HepG2 (cell line): ENCODE measurements around the gene PRKN. TPM values are rescaled to one million over a fixed set of nuclear protein-coding genes. Genes with fewer than 3 reads are reported as not detected.
A peak's percentile ranks its signal among the peaks of the same experiment; 100 is the strongest.

Source experiments
- ATF7 ChIP-seq, 2 experiments: fragments of 450-650 bp in 1 of 2; sonication (generic) in 1 of 2; formaldehyde crosslinking in 1 of 2; IDR thresholded peaks; 2 replicates each; pipeline versions ENCODE4 v1.4.0 to v1.6.1; 2016 to 2020; ENCODE audit warnings: antibody characterized with exemption in 1 of 2, mild to moderate bottlenecking in 1 of 2, missing genetic modification reagents in 1 of 2
- FOXK2 ChIP-seq: fragments of 450-650 bp; IDR thresholded peaks from 2 replicates; pipeline ENCODE4 v1.6.1; 2016
- HHEX ChIP-seq: IDR thresholded peaks from 2 replicates; pipeline ENCODE4 v1.6.1; 2016; ENCODE audit warnings: control low read depth
- KLF15 ChIP-seq: sonication (generic); formaldehyde crosslinking; IDR thresholded peaks from 2 replicates; pipeline ENCODE4 v1.8.1; 2023; ENCODE audit warnings: borderline replicate concordance, mild to moderate bottlenecking, inconsistent platforms, missing genetic modification reagents, mixed read lengths
- KLF6 ChIP-seq: IDR thresholded peaks from 2 replicates; pipeline ENCODE4 v1.8.0; 2016; ENCODE audit warnings: missing biosample characterization, missing genetic modification reagents
- NFIB ChIP-seq: sonication (generic); formaldehyde crosslinking; IDR thresholded peaks from 2 replicates; pipeline ENCODE4 v1.9.0; 2021; ENCODE audit warnings: missing genetic modification reagents, mild to moderate bottlenecking, borderline replicate concordance
- RARA ChIP-seq: IDR thresholded peaks from 2 replicates; pipeline ENCODE4 v1.6.1; 2016; ENCODE audit warnings: missing genetic modification reagents, missing compliant biosample characterization
- RXRA ChIP-seq: sonication (generic); formaldehyde crosslinking; IDR thresholded peaks from 2 replicates; pipeline ENCODE4 v1.5.1; 2020; ENCODE audit warnings: missing genetic modification reagents
- SALL2 ChIP-seq: sonication (generic); formaldehyde crosslinking; IDR thresholded peaks from 2 replicates; pipeline ENCODE4 v1.8.1; 2023; ENCODE audit warnings: mild to moderate bottlenecking, missing genetic modification reagents, inconsistent platforms
- TERF1 ChIP-seq: sonication (generic); formaldehyde crosslinking; IDR thresholded peaks from 2 replicates; pipeline ENCODE4 v1.8.0; 2022; ENCODE audit warnings: mild to moderate bottlenecking, missing genetic modification reagents, moderate library complexity
- ZNF24 ChIP-seq: fragments of 450-650 bp; IDR thresholded peaks from 2 replicates; pipeline ENCODE4 v1.6.1; 2017; ENCODE audit warnings: antibody characterized with exemption, mild to moderate bottlenecking
- ZNF264 ChIP-seq: sonication (generic); formaldehyde crosslinking; IDR thresholded peaks from 2 replicates; pipeline ENCODE4 v1.4.0; 2020; ENCODE audit warnings: missing genetic modification reagents
- ZNF556 ChIP-seq: sonication (generic); formaldehyde crosslinking; IDR thresholded peaks from 2 replicates; pipeline ENCODE4 v1.4.0; 2020; ENCODE audit warnings: mild to moderate bottlenecking, missing genetic modification reagents, borderline replicate concordance
- ZNF577 ChIP-seq: sonication (generic); formaldehyde crosslinking; IDR thresholded peaks from 2 replicates; pipeline ENCODE4 v1.4.0; 2020; ENCODE audit warnings: mild to moderate bottlenecking, low read depth, missing genetic modification reagents, borderline replicate concordance
- ZNF598 ChIP-seq: sonication (generic); formaldehyde crosslinking; IDR thresholded peaks from 2 replicates; pipeline ENCODE4 v1.5.1; 2020; ENCODE audit warnings: mild to moderate bottlenecking, missing genetic modification reagents, borderline replicate concordance
- ZNF605 ChIP-seq: sonication (generic); formaldehyde crosslinking; IDR thresholded peaks from 2 replicates; pipeline ENCODE4 v1.8.0; 2022; ENCODE audit warnings: mild to moderate bottlenecking, missing genetic modification reagents
- ZNF672 ChIP-seq: sonication (generic); formaldehyde crosslinking; IDR thresholded peaks from 2 replicates; pipeline ENCODE4 v1.8.1; 2022; ENCODE audit warnings: missing genetic modification reagents
- ZNF788 ChIP-seq: sonication (generic); formaldehyde crosslinking; IDR thresholded peaks from 2 replicates; pipeline ENCODE4 v1.5.0; 2020; ENCODE audit warnings: mild to moderate bottlenecking, missing genetic modification reagents, borderline replicate concordance
- ZSCAN21 ChIP-seq: sonication (generic); formaldehyde crosslinking; IDR thresholded peaks from 2 replicates; pipeline ENCODE4 v1.8.0; 2022; ENCODE audit warnings: mild to moderate bottlenecking, missing genetic modification reagents, moderate library complexity, borderline replicate concordance
- polyA plus RNA-seq, 8 experiments: library from polyadenylated mRNA; depleted of rRNA in 3 of 8; stranded (reverse) in 7 of 8; unstranded in 1 of 8; fragments of >200 nt; fragmentation: Illumina TruSeq in 4 of 8; extraction: Trizol in 4 of 8; gene quantifications; 2 replicates each; pipeline versions ENCODE4 v1.2.1 to v1.2.3, GENCODE V29; 2011 to 2016; ENCODE audit warnings: low read depth in 4 of 8, missing spikeins in 1 of 8, mixed read lengths in 1 of 8; ENCODE audit not compliant: insufficient read depth in 1 of 8
- total RNA-seq, 5 experiments: library from RNA; depleted of rRNA; stranded (reverse); fragments of >200 nt; fragmentation: Illumina TruSeq; extraction: Trizol; gene quantifications; 2 replicates each; pipeline ENCODE4 v1.2.3, GENCODE V29; 2016; ENCODE audit warnings: low read depth in 1 of 5
- TF ChIP-seq, protein P1 (sequence below): IDR thresholded peaks from 2 replicates; pipeline ENCODE4 v1.6.1; 2016
- TF ChIP-seq, protein P2 (sequence below): fragments of 450-650 bp; IDR thresholded peaks from 2 replicates; pipeline ENCODE4 v1.6.1; 2017
- TF ChIP-seq, protein P3 (sequence below): sonication (generic); formaldehyde crosslinking; IDR thresholded peaks from 2 replicates; pipeline ENCODE4 v1.5.0; 2020; ENCODE audit warnings: mild to moderate bottlenecking, missing genetic modification reagents

PRKN gene
- total and polyA plus RNA-seq, 2 of the 13 experiments (the other 11 are each of a cell fraction or from before 2014, with no cell fraction given) = 0.31 to 0.44 TPM

DNA sequence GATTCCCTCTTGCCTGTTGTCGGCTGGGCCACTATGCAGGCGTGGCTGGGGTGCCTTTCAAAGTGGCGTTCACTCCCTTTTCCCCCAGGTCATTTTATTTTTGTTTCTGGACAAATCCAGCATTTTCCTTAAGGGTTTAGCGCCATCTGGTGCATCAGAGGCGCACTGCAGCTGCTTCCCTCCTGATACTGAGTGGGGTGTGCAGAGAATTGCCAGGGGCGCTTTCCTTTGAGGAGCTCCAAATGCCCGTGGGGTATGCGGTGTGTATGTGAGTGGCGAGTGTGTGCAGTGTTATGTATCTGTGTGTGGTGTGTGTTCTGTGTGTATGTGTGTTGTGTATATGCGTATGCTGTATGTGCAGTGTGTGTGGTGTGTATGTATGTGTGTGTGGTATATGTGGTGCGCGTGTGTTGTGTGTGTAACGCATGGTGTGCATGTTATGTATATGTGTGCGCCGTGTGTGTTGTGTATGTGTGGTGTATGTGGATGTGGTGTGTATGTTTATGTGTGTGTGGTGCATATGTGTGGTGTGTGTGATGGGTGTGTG, 1353.6 kb downstream of the PRKN start (continued):
- TF ChIP-seq ZNF24 (no peak), ZNF556 (no peak), ZNF577 (CRISPR knock-in tag) (no peak), KLF6 (no peak), HHEX (CRISPR knock-in tag) (no peak), ZNF672 (CRISPR knock-in tag) (0 out of 2 replicates have a peak, but pooled peaks have one; percentile 41), KLF15 (CRISPR knock-in tag) (no peak), RARA (no peak), FOXK2 (0 out of 2 replicates have a peak, but pooled peaks have one; percentile 19), ZNF598 (no peak), ZNF605 (CRISPR knock-in tag) (no peak), RXRA (CRISPR knock-in tag) (no peak), TERF1 (no peak), ATF7 (IDR thresholded peaks at IDR 0.05) (no peak), ATF7 (CRISPR knock-in tag; IDR thresholded peaks at IDR 0.05) (no peak), ZSCAN21 (CRISPR knock-in tag) (no peak), SALL2 (no peak), ZNF264 (CRISPR knock-in tag) (no peak), NFIB (no peak), ZNF788 (no peak; the same call in 1 of the 2 replicates)
- TF ChIP-seq, protein P1, sequence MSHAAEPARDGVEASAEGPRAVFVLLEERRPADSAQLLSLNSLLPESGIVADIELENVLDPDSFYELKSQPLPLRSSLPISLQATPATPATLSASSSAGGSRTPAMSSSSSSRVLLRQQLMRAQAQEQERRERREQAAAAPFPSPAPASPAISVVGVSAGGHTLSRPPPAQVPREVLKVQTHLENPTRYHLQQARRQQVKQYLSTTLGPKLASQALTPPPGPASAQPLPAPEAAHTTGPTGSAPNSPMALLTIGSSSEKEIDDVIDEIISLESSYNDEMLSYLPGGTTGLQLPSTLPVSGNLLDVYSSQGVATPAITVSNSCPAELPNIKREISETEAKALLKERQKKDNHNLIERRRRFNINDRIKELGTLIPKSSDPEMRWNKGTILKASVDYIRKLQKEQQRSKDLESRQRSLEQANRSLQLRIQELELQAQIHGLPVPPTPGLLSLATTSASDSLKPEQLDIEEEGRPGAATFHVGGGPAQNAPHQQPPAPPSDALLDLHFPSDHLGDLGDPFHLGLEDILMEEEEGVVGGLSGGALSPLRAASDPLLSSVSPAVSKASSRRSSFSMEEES (CRISPR knock-in tag) = no peak
- TF ChIP-seq, protein P2, sequence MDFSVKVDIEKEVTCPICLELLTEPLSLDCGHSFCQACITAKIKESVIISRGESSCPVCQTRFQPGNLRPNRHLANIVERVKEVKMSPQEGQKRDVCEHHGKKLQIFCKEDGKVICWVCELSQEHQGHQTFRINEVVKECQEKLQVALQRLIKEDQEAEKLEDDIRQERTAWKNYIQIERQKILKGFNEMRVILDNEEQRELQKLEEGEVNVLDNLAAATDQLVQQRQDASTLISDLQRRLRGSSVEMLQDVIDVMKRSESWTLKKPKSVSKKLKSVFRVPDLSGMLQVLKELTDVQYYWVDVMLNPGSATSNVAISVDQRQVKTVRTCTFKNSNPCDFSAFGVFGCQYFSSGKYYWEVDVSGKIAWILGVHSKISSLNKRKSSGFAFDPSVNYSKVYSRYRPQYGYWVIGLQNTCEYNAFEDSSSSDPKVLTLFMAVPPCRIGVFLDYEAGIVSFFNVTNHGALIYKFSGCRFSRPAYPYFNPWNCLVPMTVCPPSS = peak; percentile 45; the same call in 1 of the 2 replicates
- TF ChIP-seq, protein P3, sequence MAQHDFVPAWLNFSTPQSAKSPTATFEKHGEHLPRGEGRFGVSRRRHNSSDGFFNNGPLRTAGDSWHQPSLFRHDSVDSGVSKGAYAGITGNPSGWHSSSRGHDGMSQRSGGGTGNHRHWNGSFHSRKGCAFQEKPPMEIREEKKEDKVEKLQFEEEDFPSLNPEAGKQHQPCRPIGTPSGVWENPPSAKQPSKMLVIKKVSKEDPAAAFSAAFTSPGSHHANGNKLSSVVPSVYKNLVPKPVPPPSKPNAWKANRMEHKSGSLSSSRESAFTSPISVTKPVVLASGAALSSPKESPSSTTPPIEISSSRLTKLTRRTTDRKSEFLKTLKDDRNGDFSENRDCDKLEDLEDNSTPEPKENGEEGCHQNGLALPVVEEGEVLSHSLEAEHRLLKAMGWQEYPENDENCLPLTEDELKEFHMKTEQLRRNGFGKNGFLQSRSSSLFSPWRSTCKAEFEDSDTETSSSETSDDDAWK (CRISPR knock-in tag) = no peak
